T47D (cell line): ENCODE results near the gene ARHGAP12.
A peak's percentile ranks its signal among the peaks of the same experiment; 100 is the strongest.

Source experiments
- DNase-seq, 2 experiments: peaks; one replicate each; pipeline versions ENCODE4 v3.0.0 to v3.0.0-alpha.2; 2011 to 2012; ENCODE audit warnings: low read depth in 1 of 2, low spot score in 1 of 2
- JUND ChIP-seq: IDR thresholded peaks from 2 replicates; pipeline ENCODE4 v1.6.1; 2012; ENCODE audit warnings: low read depth
- in situ Hi-C: cut with HindIII; loops from 2 replicates; pipeline ENCODE4 v1.10.0; 2016; ENCODE audit warnings: low sequenced_read_pairs, low pct_unique_long_range_greater_than_20kb

ARHGAP12 gene

GRCh38 chr10:31836569-31837406, 91.8 kb downstream of the ARHGAP12 start:
- TF ChIP-seq JUND = no peak
- in situ Hi-C loops = no loop called here
- DNase-seq = peak; percentile 2 to 48

GRCh38 chr10:31833753-31834152, 94.9 kb downstream of the ARHGAP12 start:
- TF ChIP-seq JUND = no peak
- DNase-seq = no peak
- in situ Hi-C loops = no loop called here

- in situ Hi-C loops = no loop called here
- no peak for TF ChIP-seq JUND
- DNase-seq = no peak
Measured at GRCh38 chr10:31832261-31832660, 96.4 kb downstream of the ARHGAP12 start.

- in situ Hi-C loops = no loop called here
- TF ChIP-seq JUND = no peak
- DNase-seq = no peak
Measured at GRCh38 chr10:31830887-31831286, 97.7 kb downstream of the ARHGAP12 start.

DNA sequence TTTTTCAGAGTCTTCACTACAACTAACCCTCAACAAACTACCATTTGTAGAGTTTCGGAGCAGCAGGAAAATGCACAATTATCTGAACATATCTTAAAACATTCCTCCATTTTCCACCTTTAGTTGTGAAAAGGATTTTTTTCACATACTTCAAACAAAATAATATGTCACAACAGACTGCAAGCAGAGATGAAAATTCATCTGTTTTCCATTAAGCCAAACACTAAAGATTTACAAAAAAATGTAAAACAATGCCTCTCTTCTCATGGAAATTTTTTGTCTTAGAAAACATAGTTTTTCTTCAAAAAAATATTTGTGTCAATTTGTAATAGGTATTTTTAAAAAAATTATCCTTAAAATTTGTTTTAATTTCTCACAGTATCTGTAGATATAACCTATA, 98.9 kb downstream of the ARHGAP12 start:
- in situ Hi-C loops = no loop called here
- DNase-seq = no peak
- no peak for TF ChIP-seq JUND

DNA sequence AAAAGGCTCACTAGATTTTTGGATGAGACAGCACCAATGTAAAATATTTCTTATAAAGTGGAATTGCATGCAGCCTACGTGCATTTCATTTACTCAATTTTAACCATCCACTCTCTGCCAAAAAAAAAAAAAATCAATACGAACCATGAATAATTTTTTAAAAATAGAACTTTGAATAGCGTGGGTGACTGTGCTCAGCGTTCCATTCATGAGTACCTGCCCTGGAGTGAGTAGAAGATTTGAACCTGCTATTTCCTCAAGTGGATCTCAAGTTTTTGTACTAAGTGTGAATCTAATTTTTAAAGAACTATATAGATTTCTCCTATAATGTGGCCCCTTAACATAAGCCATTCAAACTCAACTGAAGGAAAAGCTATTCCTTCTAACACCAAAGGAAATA, 105.3 kb downstream of the ARHGAP12 start:
- in situ Hi-C loops = no loop called here
- DNase-seq = no peak
- no peak for TF ChIP-seq JUND

DNA sequence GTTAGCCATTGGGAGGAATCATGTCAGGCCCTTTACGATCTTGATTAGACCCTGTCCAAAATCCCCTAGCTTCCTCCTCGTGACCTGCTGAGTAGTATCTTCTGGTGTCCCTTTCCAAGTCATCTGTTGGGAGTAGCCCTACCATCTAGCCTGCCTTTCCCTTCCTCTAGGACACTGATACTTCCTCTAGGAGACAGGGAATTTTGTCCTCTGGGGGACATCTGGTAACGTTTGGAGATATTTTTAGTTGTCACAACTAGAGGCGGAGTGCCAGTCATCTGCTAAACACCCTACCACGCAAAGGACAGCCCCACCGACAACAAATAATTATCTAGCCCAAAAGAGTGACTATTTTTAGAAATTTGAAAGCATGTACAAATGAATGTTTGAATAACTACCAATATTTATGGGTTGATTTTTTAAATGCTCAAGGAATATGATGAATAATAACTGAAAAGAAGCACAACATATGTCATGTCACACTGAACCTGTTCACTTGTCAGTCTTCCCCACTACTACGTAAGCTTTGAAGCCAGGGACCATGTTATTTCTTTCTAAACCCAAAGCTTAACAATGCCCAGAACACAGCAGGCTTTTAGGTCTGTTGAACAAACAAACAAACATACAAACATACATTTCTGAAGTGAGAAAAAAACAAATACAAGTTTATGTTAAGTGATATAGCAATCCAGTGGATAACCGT, 105.9 kb downstream of the ARHGAP12 start:
- DNase-seq = no peak
- in situ Hi-C loops = no loop called here
- TF ChIP-seq JUND = no peak

DNA sequence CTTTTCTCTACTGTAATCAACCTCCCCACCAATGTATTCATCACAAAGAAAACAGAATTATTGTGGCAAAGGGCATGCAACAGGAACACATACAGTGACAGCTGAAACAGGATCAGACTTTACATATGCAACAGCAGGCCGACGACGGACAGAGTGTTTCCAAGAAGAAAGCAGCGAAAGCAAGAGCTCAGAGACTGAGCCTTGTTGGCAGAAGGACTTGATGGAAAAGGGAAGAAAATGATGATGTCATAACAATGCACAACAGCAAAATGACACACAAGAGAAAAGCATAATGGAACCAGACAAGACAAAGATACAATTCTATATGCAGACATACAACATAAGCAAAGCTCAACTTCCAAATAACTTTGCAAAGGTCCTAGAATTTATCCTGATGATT, 106.5 kb downstream of the ARHGAP12 start:
- TF ChIP-seq JUND = no peak
- DNase-seq = no peak
- in situ Hi-C loops = no loop called here

DNA sequence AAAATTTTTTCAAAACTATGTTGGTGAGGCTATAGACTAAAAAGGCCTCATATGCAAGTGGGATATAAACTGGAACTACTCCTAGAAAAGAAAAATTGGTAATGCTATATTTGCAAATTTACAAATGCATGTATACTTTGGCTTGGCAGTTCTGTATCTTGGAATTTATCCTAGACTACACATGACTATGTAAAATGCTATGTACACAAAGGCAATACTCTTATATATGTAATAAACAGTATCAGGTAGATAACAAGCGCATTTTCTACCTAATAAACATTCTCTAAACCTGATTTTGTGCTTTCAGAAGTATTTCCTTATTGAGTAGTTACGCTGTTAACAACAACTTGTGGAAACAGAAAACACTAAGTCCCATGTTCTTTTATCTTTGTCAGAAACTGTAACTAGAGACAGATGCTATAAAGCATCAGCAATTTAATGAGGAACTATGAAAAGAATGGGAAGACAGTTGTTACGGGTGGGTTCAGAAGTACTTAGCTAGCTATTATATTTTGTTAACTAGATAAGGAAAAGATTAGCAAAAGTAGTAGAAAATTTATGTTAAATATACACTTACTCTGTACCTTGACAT, 107.8 kb downstream of the ARHGAP12 start:
- DNase-seq = no peak
- in situ Hi-C loops = no loop called here
- no peak for TF ChIP-seq JUND

DNA sequence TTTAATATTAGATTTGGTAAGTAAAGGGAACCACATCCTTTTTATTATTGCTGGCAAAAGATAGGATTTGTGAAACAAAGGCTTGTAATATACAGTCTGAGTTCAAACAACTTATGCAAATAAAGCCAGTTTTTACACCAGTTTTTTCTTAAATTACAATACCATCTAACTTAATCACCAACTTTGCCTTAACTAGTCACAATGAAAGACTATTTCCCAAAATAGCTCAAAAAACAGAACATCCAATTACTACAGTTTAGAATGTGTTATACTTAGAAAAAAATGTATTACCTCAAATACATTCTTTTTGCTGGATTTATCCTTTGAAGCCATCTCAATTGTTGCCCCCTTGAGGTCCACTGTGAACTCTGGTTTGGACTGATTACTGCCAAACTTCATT, 108.5 kb downstream of the ARHGAP12 start:
- in situ Hi-C loops = no loop called here
- DNase-seq = no peak
- TF ChIP-seq JUND = no peak

DNA sequence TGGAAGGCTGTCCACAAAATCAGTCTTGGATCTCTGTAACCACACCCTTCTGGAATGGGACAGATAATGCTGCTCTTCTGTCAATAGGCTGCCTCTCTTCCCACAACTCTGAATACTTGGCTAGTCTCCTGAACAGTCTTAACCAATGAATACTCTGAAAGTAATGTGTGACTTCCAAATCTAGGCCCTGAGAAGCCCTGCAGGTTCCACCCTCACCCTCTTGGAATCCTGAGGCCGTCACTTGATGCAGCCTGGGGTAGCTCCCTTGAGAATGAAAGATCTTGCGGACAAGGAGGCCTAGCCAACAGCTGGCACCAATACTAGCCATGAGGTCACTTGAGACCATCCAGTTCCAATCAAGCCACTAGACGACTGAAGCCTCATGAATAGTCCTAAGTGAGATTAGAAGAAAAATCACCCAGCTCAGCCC, 109.2 kb downstream of the ARHGAP12 start:
- TF ChIP-seq JUND = no peak
- in situ Hi-C loops = no loop called here
- DNase-seq = no peak

- DNase-seq = no peak
- in situ Hi-C loops = no loop called here
- TF ChIP-seq JUND = no peak
Measured at GRCh38 chr10:31816318-31816717, 112.3 kb downstream of the ARHGAP12 start.
